Vagina (tissue), 2 donors: ENCODE results near the gene MC2R. TPM values are rescaled to one million over a fixed set of nuclear protein-coding genes. Genes with fewer than 3 reads are reported as not detected.
"Not testable (repeated sequence)": the region's sequence is repeated elsewhere in the genome, so short reads cannot be mapped to it uniquely, and the experiment has no call there.

ENCODE experiments used
- DNase-seq, 2 donors: peaks; one replicate each; pipeline ENCODE4 v3.0.0-alpha.2; 2017; ENCODE audit errors: extremely low spot score in 2 of 2
- H3K27ac ChIP-seq: fragments of 200-600 bp; sonication (generic); one replicate; pipeline ENCODE4 v1.5.1; 2019
- H3K27me3 ChIP-seq: fragments of 200-600 bp; sonication (generic); one replicate; pipeline ENCODE4 v1.5.1; 2019
- H3K36me3 ChIP-seq, 2 donors: fragments of 200-600 bp; sonication (generic); one replicate each; pipeline ENCODE4 v1.5.1; 2017 to 2019
- H3K4me1 ChIP-seq: fragments of 200-600 bp; sonication (generic); one replicate; pipeline ENCODE4 v1.5.1; 2019
- H3K4me3 ChIP-seq, 2 donors: fragments of 200-600 bp; sonication (generic); 1 replicate in 1 of 2; 2 replicates in 1 of 2; pipeline ENCODE4 v1.5.1; 2016 to 2019
- H3K9me3 ChIP-seq: fragments of 200-600 bp; sonication (generic); one replicate; pipeline ENCODE4 v1.5.1; 2019
- POLR2A ChIP-seq, 2 donors: fragments of 450-650 bp; IDR thresholded peaks; one replicate each; pipeline ENCODE4 v1.6.1; 2017; ENCODE audit warnings: antibody characterized with exemption in 2 of 2, mild to moderate bottlenecking in 2 of 2, moderate library complexity in 2 of 2
- POLR2AphosphoS5 ChIP-seq, 2 donors: sonication (generic); formaldehyde crosslinking; IDR thresholded peaks; one replicate each; pipeline ENCODE4 v1.9.0; 2017; ENCODE audit warnings: antibody characterized with exemption in 2 of 2, mild to moderate bottlenecking in 2 of 2, low read depth in 1 of 2; ENCODE audit not compliant: insufficient read depth in 1 of 2
- intact Hi-C: fragments of 100-400 bp; cut with DNase I; formaldehyde crosslinking; loops from one replicate; pipeline ENCODE4 v1.15.1; 2023
- total RNA-seq: library from RNA; depleted of rRNA; stranded (reverse); fragments of >200 nt; gene quantifications from one replicate; pipeline ENCODE4 v1.2.3, GENCODE V29; 2016
- TF ChIP-seq, protein P1 (sequence below), 3 experiments: fragments of 450-650 bp in 2 of 3; fragments of 200-600 bp in 1 of 3; sonication (generic) in 1 of 3; IDR thresholded peaks; one replicate each; pipeline ENCODE4 v1.5.1; 2017 to 2019; ENCODE audit warnings: antibody characterized with exemption in 3 of 3, mild to moderate bottlenecking in 2 of 3, moderate library complexity in 2 of 3

Gene MC2R
- total RNA-seq, 1 donor from 2014 or later, result not detected

DNA sequence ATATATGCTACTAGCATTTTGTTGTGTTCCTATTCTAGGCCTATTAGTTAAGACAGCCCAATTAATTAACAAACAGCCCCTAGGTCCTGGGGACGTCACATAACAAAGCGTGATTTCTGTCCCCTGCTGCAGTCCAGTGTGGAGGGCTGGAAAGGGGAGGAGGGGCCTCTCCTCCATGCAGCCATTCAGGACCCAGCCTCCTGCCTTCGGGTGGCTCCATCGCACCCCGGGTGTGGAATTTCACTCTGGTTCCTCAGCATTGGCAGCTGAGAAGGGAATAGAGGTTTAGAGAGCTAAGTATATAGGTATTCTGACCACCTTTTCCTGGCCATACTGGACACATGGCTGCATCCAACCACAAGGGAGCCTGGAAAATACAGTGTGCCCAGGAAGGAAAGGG is 42.4 kb downstream of the MC2R start:
- H3K27ac ChIP-seq, result no peak overlapping the region
- no peaks in the 10 kb centered on the region for H3K27me3 ChIP-seq
- no peaks in the 10 kb centered on the region for H3K36me3 ChIP-seq
- intact Hi-C loops, result no loop called here
- no peak overlapping the region for H3K4me3 ChIP-seq
- H3K4me1 ChIP-seq, result no peaks in the 10 kb centered on the region
- no peak for DNase-seq
- no peaks in the 10 kb centered on the region for H3K9me3 ChIP-seq
- TF ChIP-seq, protein P1, sequence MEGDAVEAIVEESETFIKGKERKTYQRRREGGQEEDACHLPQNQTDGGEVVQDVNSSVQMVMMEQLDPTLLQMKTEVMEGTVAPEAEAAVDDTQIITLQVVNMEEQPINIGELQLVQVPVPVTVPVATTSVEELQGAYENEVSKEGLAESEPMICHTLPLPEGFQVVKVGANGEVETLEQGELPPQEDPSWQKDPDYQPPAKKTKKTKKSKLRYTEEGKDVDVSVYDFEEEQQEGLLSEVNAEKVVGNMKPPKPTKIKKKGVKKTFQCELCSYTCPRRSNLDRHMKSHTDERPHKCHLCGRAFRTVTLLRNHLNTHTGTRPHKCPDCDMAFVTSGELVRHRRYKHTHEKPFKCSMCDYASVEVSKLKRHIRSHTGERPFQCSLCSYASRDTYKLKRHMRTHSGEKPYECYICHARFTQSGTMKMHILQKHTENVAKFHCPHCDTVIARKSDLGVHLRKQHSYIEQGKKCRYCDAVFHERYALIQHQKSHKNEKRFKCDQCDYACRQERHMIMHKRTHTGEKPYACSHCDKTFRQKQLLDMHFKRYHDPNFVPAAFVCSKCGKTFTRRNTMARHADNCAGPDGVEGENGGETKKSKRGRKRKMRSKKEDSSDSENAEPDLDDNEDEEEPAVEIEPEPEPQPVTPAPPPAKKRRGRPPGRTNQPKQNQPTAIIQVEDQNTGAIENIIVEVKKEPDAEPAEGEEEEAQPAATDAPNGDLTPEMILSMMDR (IDR thresholded peaks at IDR 0.05), result no peak
- TF ChIP-seq POLR2A (IDR thresholded peaks at IDR 0.05) (no peak), POLR2AphosphoS5 (IDR thresholded peaks at IDR 0.05; ENCODE audit: insufficient read depth in 1 of 2, low read depth in 1 of 2) (no peak)

DNA sequence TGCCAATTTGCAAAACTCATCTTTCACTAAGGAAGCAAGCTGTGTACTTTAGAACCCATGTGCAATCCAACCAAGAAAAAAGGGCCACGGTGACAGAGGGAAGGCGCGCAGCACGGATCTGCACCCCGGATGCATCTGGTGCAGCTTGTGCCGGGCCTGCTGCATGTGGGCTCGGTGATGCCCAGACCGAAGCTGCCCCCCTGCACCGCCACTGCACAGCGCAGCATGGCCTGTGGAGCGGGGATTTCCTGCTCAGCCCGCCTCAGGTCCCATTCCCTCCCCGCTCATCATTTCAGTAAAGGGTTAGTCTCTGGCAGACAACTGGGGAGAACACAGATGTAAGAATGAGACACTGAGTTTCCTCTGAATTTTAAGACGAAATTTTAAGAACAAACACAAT is 43.0 kb downstream of the MC2R start:
- no peaks in the 10 kb centered on the region for H3K27me3 ChIP-seq
- intact Hi-C loops, result no loop called here

DNA sequence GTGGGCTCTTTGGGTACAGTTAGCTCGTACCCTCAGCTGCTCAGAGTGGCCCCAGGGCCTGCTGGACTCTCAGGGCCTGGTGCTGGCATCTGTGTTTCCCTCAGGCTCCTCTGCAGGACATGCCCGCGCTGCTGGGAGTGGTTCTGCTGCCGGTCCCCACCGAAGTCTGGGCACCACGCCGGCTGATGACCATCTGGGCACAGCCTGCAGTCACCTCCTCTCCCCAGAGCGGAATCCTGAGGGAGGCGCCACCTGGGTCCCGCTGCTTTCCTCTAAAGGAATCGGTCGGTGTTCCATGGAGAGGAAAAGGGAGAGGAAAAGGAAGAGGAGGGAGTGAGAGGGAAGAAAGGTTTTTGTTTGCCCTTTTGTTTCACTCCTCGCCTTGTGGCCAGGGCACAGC is 43.6 kb downstream of the MC2R start:
- Histone ChIP-seq H3K36me3 (no peaks in the 10 kb centered on the region), H3K9me3 (no peaks in the 10 kb centered on the region), H3K4me1 (no peaks in the 10 kb centered on the region), H3K4me3 (no peak overlapping the region), H3K27me3 (no peaks in the 10 kb centered on the region), H3K27ac (no peak overlapping the region)
- no peak for DNase-seq
- intact Hi-C loops, result no loop called here
- TF ChIP-seq, protein P1 (IDR thresholded peaks at IDR 0.05), result no peak
- TF ChIP-seq POLR2A (IDR thresholded peaks at IDR 0.05) (no peak), POLR2AphosphoS5 (IDR thresholded peaks at IDR 0.05; ENCODE audit: insufficient read depth in 1 of 2, low read depth in 1 of 2) (no peak)

More for the DNA sequence above, 43.0 kb downstream of the MC2R start:
- Histone ChIP-seq H3K36me3 (no peaks in the 10 kb centered on the region), H3K27ac (no peak overlapping the region), H3K4me1 (no peaks in the 10 kb centered on the region), H3K9me3 (no peaks in the 10 kb centered on the region), H3K4me3 (no peak overlapping the region)
- DNase-seq, result no peak
- TF ChIP-seq POLR2A (IDR thresholded peaks at IDR 0.05), result no peak
- TF ChIP-seq POLR2AphosphoS5 (IDR thresholded peaks at IDR 0.05; ENCODE audit: insufficient read depth in 1 of 2, low read depth in 1 of 2), result no peak
- TF ChIP-seq, protein P1 (IDR thresholded peaks at IDR 0.05), result no peak

DNA sequence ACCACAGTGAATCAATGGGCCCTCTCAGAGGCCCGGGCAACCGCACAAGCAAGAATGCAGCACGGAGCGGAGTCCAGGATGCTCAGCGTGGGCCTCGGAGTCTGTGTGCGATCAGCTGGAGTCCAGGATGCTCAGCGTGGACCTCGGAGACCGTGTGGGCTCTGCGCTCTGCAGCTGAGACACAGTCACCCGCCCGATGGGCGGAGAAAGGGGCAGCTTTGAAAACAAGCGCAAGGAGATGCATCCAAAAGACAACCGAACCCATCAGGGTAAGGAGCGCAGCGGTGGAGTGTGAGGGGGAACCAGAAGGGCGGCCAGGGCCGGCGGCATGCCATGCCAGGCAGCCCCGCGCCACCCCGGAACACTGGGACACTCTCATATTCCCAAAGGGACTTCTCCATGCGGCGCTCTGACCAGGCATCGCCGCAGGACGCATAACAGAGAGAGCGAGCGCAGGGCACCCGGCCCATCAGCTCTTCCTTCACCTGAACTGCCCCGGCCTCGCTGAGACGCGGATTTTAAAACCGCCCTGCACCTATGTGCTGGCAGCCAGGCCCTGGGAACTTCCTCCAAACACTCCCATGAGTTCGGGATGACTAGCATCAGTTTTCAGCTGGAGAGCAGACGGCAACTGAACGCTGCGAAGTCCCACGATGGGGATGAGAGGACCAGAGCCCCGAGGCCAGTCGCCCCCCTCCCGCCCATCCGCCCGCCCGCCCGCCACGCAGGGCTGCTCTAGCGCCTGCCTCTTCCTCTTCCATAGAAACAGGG is 46.6 kb downstream of the MC2R start:
- Histone ChIP-seq H3K9me3 (no peaks in the 10 kb centered on the region), H3K27me3 (no peaks in the 10 kb centered on the region), H3K4me1 (no peaks in the 10 kb centered on the region), H3K27ac (no peak overlapping the region), H3K4me3 (no peak overlapping the region), H3K36me3 (no peaks in the 10 kb centered on the region)
- intact Hi-C loops, result no loop called here
- DNase-seq, result no peak
- TF ChIP-seq POLR2A (IDR thresholded peaks at IDR 0.05) (no peak), POLR2AphosphoS5 (IDR thresholded peaks at IDR 0.05; ENCODE audit: insufficient read depth in 1 of 2, low read depth in 1 of 2) (no peak)
- TF ChIP-seq, protein P1 (IDR thresholded peaks at IDR 0.05), result no peak

DNA sequence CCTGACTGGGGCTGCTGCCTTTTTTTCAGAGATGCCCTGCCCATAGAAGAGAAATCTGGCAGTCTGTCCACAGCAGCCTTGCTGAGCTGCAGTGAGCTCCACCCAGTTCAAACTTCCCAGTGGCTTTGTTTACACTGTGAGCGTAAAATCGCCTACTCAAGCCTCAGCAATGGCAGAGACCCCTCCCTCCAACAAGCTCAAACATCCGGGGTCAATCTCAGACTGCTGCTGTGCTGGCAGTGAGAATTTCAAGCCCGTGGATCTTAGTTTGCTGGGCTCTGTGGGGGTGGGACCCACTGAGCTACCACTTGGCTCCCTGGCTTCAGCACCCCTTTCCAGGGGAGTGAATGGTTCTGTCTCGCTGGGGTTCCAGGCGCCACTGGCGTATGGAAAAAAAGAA is 52.4 kb downstream of the MC2R start:
- H3K9me3 ChIP-seq, H3K4me3 ChIP-seq, H3K27ac ChIP-seq, H3K4me1 ChIP-seq, DNase-seq, H3K36me3 ChIP-seq, intact Hi-C loops, H3K27me3 ChIP-seq: not testable (repeated sequence)
